WERI-Rb-1 (cell line): Measurements from ENCODE around the gene DNHD1.
A peak's percentile ranks its signal among the peaks of the same experiment; 100 is the strongest.

ENCODE experiments used
- DNase-seq: peaks from one replicate; pipeline ENCODE4 v3.0.0-alpha.2; 2020
- H3K27ac ChIP-seq: fragments of 250-450 bp; sonication (Bioruptor Pico); 2 replicates; pipeline ENCODE4 v1.5.1; 2020; ENCODE audit warnings: mild to moderate bottlenecking, moderate library complexity
- H3K27me3 ChIP-seq: fragments of 250-450 bp; sonication (Bioruptor Pico); 2 replicates; pipeline ENCODE4 v1.5.1; 2021; ENCODE audit warnings: mild to moderate bottlenecking, low read depth, moderate library complexity; ENCODE audit not compliant: insufficient read depth, severe bottlenecking
- H3K36me3 ChIP-seq: fragments of 250-450 bp; sonication (Bioruptor Pico); 2 replicates; pipeline ENCODE4 v1.5.1; 2020; ENCODE audit warnings: mild to moderate bottlenecking, moderate library complexity
- H3K4me3 ChIP-seq: 2 replicates; pipeline ENCODE4 v1.5.1; 2011; ENCODE audit warnings: low read depth, mild to moderate bottlenecking, control low read depth, low read length
- H3K9me3 ChIP-seq: fragments of 250-450 bp; sonication (Bioruptor Pico); 2 replicates; pipeline ENCODE4 v1.5.1; 2021; ENCODE audit warnings: mild to moderate bottlenecking, moderate library complexity; ENCODE audit not compliant: severe bottlenecking
- CTCF ChIP-seq: IDR thresholded peaks from 2 replicates; pipeline ENCODE4 v1.5.1; 2011; ENCODE audit warnings: low read depth, mild to moderate bottlenecking, control low read depth, inconsistent platforms, low read length

The DNHD1 gene

GRCh38 chr11:6456361-6457073, 40.6 kb upstream of the DNHD1 start:
- H3K9me3 ChIP-seq = no peaks in the 10 kb centered on the region
- peaks cover 53% of the 10 kb centered on the region for H3K36me3 ChIP-seq
- H3K27ac ChIP-seq = no peak overlapping the region
- no peak for TF ChIP-seq CTCF
- no peak overlapping the region for H3K4me3 ChIP-seq
- no peak for DNase-seq
- no peaks in the 10 kb centered on the region for H3K27me3 ChIP-seq

GRCh38 chr11:6457581-6458320, 39.3 kb upstream of the DNHD1 start:
- DNase-seq = no peak
- no peak for TF ChIP-seq CTCF
- no peak overlapping the region for H3K27ac ChIP-seq
- H3K36me3 ChIP-seq = peaks cover 51% of the 10 kb centered on the region
- H3K9me3 ChIP-seq = no peaks in the 10 kb centered on the region
- no peak overlapping the region for H3K4me3 ChIP-seq
- H3K27me3 ChIP-seq = no peaks in the 10 kb centered on the region

GRCh38 chr11:6458352-6459098, 38.6 kb upstream of the DNHD1 start:
- Histone ChIP-seq H3K36me3 (peaks cover 53% of the 10 kb centered on the region), H3K4me3 (no peak overlapping the region), H3K27ac (no peak overlapping the region), H3K9me3 (no peaks in the 10 kb centered on the region), H3K27me3 (no peaks in the 10 kb centered on the region)
- TF ChIP-seq CTCF = no peak
- no peak for DNase-seq

- no peaks in the 10 kb centered on the region for H3K27me3 ChIP-seq
- no peak for TF ChIP-seq CTCF
- no peak overlapping the region for H3K27ac ChIP-seq
- no peaks in the 10 kb centered on the region for H3K9me3 ChIP-seq
- H3K36me3 ChIP-seq = peaks cover 54% of the 10 kb centered on the region
- no peak for DNase-seq
- H3K4me3 ChIP-seq = no peak overlapping the region
These were observed 38.0 kb upstream of the DNHD1 start for GRCh38 chr11:6459099-6459450.

- H3K36me3 ChIP-seq = peaks cover 13% of the 10 kb centered on the region
- DNase-seq = peak; percentile 65
- no peaks in the 10 kb centered on the region for H3K27me3 ChIP-seq
- H3K9me3 ChIP-seq = no peaks in the 10 kb centered on the region
- TF ChIP-seq CTCF = no peak
- H3K27ac ChIP-seq = no peak overlapping the region
- H3K4me3 ChIP-seq = no peak overlapping the region
These were observed 28.2 kb upstream of the DNHD1 start for GRCh38 chr11:6468712-6469495.
